Hepatocyte (in vitro differentiated cells): ENCODE results near the gene SLC16A6.

Experiments
- CTCF ChIP-seq: fragments of 200-600 bp; sonication (generic); IDR thresholded peaks from 2 replicates; pipeline ENCODE4 v1.5.1; 2016; ENCODE audit warnings: antibody characterized with exemption, mild to moderate bottlenecking; ENCODE audit not compliant: poor library complexity
- EZH2 ChIP-seq: fragments of 200-600 bp; sonication (generic); IDR thresholded peaks from 2 replicates; pipeline ENCODE4 v1.6.1; 2016; ENCODE audit warnings: antibody characterized with exemption, mild to moderate bottlenecking, borderline replicate concordance

- TF ChIP-seq CTCF: no peak
- TF ChIP-seq EZH2: no peak
Measured at GRCh38 chr17:68247445-68248198, 43.3 kb downstream of the SLC16A6 start, which contains the start of gene AMZ2.
